OCI-LY3 (cell line): ENCODE measurements around the gene GJE1.
"Not testable (repeated sequence)": the region's sequence is repeated elsewhere in the genome, so short reads cannot be mapped to it uniquely, and the experiment has no call there.

Experiments used
- CTCF ChIP-seq: fragments of 200-600, 300-600 bp; sonication (generic); IDR thresholded peaks from 2 replicates; pipeline ENCODE4 v1.5.1; 2014; ENCODE audit warnings: antibody characterized with exemption, low read length, low read depth
- EZH2phosphoT487 ChIP-seq: fragments of 200-600 bp; shearing (Covaris generic); IDR thresholded peaks from 2 replicates; pipeline ENCODE4 v1.6.1; 2018; ENCODE audit warnings: antibody characterized with exemption, mixed run types, low read depth

- not testable (repeated sequence) for TF ChIP-seq CTCF, EZH2phosphoT487
Observed at GRCh38 chr6:142141531-142141930, 8.8 kb downstream of the GJE1 start.
